Caco-2 (cell line): ENCODE data around the gene MPP3. TPM values are rescaled to one million over a fixed set of nuclear protein-coding genes. Genes with fewer than 3 reads are reported as not detected.

Experiments used
- BruUV-seq: library from RNA; stranded (reverse); fragments of 400-500 nt; replicated peaks from 2 replicates; lab custom pipeline; 2021; lab: Mats Ljungman, UMichigan
- CTCF ChIA-PET: fragments of 300-600 bp; sonication (Branson Sonifier 250); formaldehyde crosslinking; loops from one replicate; lab custom pipeline; 2022; ENCODE audit warnings: antibody characterized with exemption; lab: Charles Lee
- POLR2A ChIA-PET: fragments of 300-600 bp; sonication (Branson Sonifier 250); formaldehyde crosslinking; loops from one replicate; lab custom pipeline; 2022; ENCODE audit warnings: antibody characterized with exemption; lab: Charles Lee
- DNase-seq, 2 experiments: peaks; one replicate each; pipeline versions ENCODE4 v3.0.0 to v3.0.0-alpha.2; 2020 to 2022
- H3K27me3 ChIP-seq: replicated peaks from 2 replicates; pipeline ENCODE4 v1.6.0; 2011; ENCODE audit warnings: low read length; ENCODE audit not compliant: control insufficient read depth, insufficient read depth
- H3K36me3 ChIP-seq: 2 replicates; pipeline ENCODE4 v1.5.1; 2011; ENCODE audit warnings: low read length; ENCODE audit not compliant: control insufficient read depth, insufficient read depth
- H3K4me1 ChIP-seq: fragments of 250-450 bp; sonication (Bioruptor Pico); 2 replicates; pipeline ENCODE4 v1.5.1; 2020; ENCODE audit warnings: mild to moderate bottlenecking
- H3K4me3 ChIP-seq: 2 replicates; pipeline ENCODE4 v1.5.1; 2011; ENCODE audit warnings: low read depth, mild to moderate bottlenecking, control low read depth, low read length
- H3K9me3 ChIP-seq: fragments of 250-450 bp; sonication (Bioruptor Pico); 2 replicates; pipeline ENCODE4 v1.5.1; 2020; ENCODE audit warnings: mild to moderate bottlenecking, moderate library complexity
- H3K27ac Mint-ChIP-seq: one replicate; pipeline ENCODE4 v1.8.0; 2022; ENCODE audit warnings: mixed read lengths; ENCODE audit not compliant: unreplicated experiment
- H3K27me3 Mint-ChIP-seq: one replicate; pipeline ENCODE4 v1.8.0; 2022; ENCODE audit warnings: mixed read lengths; ENCODE audit not compliant: insufficient read depth, unreplicated experiment
- H3K36me3 Mint-ChIP-seq: one replicate; pipeline ENCODE4 v1.8.0; 2022; ENCODE audit warnings: mild to moderate bottlenecking, mixed read lengths; ENCODE audit not compliant: insufficient read depth, unreplicated experiment
- H3K4me1 Mint-ChIP-seq: one replicate; pipeline ENCODE4 v1.8.0; 2022; ENCODE audit warnings: low read depth, mixed read lengths; ENCODE audit not compliant: unreplicated experiment
- H3K4me3 Mint-ChIP-seq: one replicate; pipeline ENCODE4 v1.8.0; 2022; ENCODE audit warnings: mild to moderate bottlenecking, moderate library complexity, mixed read lengths; ENCODE audit not compliant: unreplicated experiment
- H3K9me3 Mint-ChIP-seq: one replicate; pipeline ENCODE4 v1.8.0; 2022; ENCODE audit warnings: mixed read lengths; ENCODE audit not compliant: unreplicated experiment
- CTCF ChIP-seq, 2 experiments: fragments of 200-600 bp in 1 of 2; IDR thresholded peaks; 1 replicate in 1 of 2; 2 replicates in 1 of 2; pipeline versions ENCODE4 v1.5.1 to v1.8.0; 2011 to 2022; ENCODE audit warnings: antibody characterized with exemption in 1 of 2, control low read depth in 1 of 2, inconsistent platforms in 1 of 2, low read depth in 1 of 2, low read length in 1 of 2, mild to moderate bottlenecking in 1 of 2, moderate library complexity in 1 of 2; ENCODE audit not compliant: insufficient read depth in 1 of 2, severe bottlenecking in 1 of 2, unreplicated experiment in 1 of 2
- intact Hi-C: fragments of 100-400 bp; cut with micrococcal nuclease; formaldehyde crosslinking; loops from one replicate; pipeline ENCODE4 v1.10.0; 2022; ENCODE audit not compliant: unreplicated experiment
- total RNA-seq: library from RNA; stranded (reverse); gene quantifications from 2 replicates; pipeline ENCODE4 v1.2.3, GENCODE V29; 2022

Gene MPP3
- total RNA-seq, 1 experiment from 2014 or later = 7.9 TPM

DNA sequence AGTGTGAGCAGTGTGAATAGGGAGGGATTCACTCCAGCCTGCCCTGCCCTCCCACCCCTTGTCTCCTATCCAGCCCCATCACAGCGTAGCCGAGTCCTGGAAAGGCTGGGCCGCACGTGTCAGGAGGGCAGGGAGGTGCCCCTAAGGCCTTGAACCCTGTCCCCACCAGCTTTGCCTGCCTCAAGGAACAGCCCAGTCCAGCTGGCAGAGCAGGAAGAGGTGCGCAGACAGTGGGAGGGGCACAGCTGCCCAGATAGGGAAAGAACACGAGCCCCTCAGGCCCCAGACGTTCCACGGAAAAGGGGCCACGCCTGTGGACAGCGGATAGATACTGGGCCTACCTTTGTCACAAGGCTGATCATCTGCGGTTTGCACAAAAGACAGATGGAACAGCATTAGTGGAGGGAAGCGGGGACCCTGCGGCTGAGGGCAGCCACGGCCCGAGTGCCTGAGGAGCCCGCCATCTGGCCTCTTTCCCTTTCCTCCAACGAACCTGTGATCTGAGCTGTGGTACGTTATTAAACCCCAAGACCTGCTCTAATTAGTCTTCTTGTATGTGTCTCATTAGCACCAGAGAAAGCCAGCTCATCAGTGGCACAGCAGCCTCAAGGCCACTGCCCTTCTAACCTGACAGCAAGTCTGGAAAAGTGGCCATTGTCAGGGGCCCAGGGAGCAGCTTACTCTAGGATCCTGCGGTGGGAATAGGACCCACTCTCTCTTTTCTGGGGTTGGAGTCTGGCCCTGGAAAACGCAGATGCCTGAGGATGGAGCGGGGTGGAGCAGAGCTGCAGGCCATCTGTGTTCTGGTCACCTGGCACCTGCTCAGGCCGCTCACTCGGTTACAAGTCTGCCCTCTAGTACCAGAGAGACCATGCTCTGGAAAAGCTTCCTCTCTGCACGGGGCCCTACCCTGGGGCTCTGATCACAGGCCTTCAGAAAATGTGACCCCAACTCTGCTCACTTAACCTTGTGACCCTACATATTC lies 16.3 kb downstream of the MPP3 start:
- Mint-ChIP-seq H3K36me3 (no peaks in the 10 kb centered on the region), H3K27me3 (no peaks in the 10 kb centered on the region), H3K4me3 (no peak overlapping the region), H3K9me3 (no peaks in the 10 kb centered on the region), H3K4me1 (peaks cover 8% of the 10 kb centered on the region), H3K27ac (no peak overlapping the region)
- H3K9me3 ChIP-seq = no peaks in the 10 kb centered on the region
- peaks cover 6% of the 10 kb centered on the region; the same call in 1 of the 2 replicates for H3K4me1 ChIP-seq
- CTCF ChIA-PET = interaction anchor here (0.6 to 0.9 kb wide), 2 partner anchors 25 to 29 kb away, joined by 3 read pairs; no protein-coding TSS in a partner anchor
- H3K4me3 ChIP-seq = no peak overlapping the region
- BruUV-seq = no TSS peak
- POLR2A ChIA-PET = interaction anchor here (0.6 kb wide), 1 partner anchor 350 kb away, joined by 3 read pairs; no protein-coding TSS in a partner anchor
- intact Hi-C loops = no loop called here
- no peaks in the 10 kb centered on the region for H3K36me3 ChIP-seq
- TF ChIP-seq CTCF (IDR thresholded peaks at IDR 0.05; ENCODE audit: insufficient read depth in 1 of 2, low read depth in 1 of 2, low read length in 1 of 2, severe bottlenecking in 1 of 2, unreplicated experiment in 1 of 2) = no peak
- DNase-seq = no peak
- no peaks in the 10 kb centered on the region for H3K27me3 ChIP-seq

GRCh38 chr17:43814714-43815113 lies 18.2 kb downstream of the MPP3 start:
- Mint-ChIP-seq H3K9me3 (no peaks in the 10 kb centered on the region), H3K27me3 (no peaks in the 10 kb centered on the region), H3K4me1 (peaks cover 8% of the 10 kb centered on the region), H3K27ac (peak overlapping the region; percentile 12), H3K36me3 (no peaks in the 10 kb centered on the region), H3K4me3 (no peak overlapping the region)
- Histone ChIP-seq H3K27me3 (no peaks in the 10 kb centered on the region), H3K36me3 (no peaks in the 10 kb centered on the region), H3K4me1 (peaks cover 6% of the 10 kb centered on the region; the same call in 1 of the 2 replicates), H3K9me3 (no peaks in the 10 kb centered on the region), H3K4me3 (no peak overlapping the region)
- no peak for TF ChIP-seq CTCF (IDR thresholded peaks at IDR 0.05; ENCODE audit: insufficient read depth in 1 of 2, low read depth in 1 of 2, low read length in 1 of 2, severe bottlenecking in 1 of 2, unreplicated experiment in 1 of 2)
- CTCF ChIA-PET = interaction anchor here (1.1 to 1.2 kb wide), 3 partner anchors 17 to 31 kb away, joined by 3 to 8 read pairs (median 3); partner anchors contain the start of gene MPP3
- no peak for DNase-seq
- POLR2A ChIA-PET = no interaction called here
- BruUV-seq = no TSS peak
- intact Hi-C loops = no loop called here

DNA sequence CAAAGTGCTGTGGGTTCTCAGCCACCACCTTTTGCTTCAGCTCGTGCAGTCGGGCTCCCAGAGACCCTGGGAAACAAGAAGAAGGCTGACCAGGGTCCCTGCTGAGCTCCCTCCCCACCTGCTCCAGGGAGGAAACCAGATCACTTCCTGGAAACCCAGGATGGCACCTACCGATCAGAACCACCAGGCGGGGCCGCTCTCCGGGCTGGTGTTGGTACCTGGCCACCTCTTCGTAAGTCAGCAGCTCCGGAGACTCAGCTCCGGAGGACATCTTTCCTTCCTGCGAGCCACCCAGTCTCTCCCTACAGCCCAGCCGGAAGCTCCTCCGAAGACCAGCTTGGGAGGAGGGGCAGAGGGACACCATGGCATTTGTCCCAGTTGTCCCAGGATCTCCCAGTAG lies 18.9 kb downstream of the MPP3 start:
- Mint-ChIP-seq H3K27me3 (no peaks in the 10 kb centered on the region), H3K27ac (no peak overlapping the region), H3K9me3 (no peaks in the 10 kb centered on the region), H3K4me1 (peaks cover 8% of the 10 kb centered on the region), H3K36me3 (no peaks in the 10 kb centered on the region), H3K4me3 (no peak overlapping the region)
- ChIA-PET POLR2A (no interaction called here), CTCF (interaction anchor here (0.6 to 1.3 kb wide), 5 partner anchors 18 to 386 kb away, joined by 3 to 8 read pairs (median 4); partner anchors contain the start of genes ATXN7L3, DUSP3 and MPP3)
- no TSS peak for BruUV-seq
- intact Hi-C loops = no loop called here
- no peaks in the 10 kb centered on the region for H3K9me3 ChIP-seq
- H3K4me3 ChIP-seq = no peak overlapping the region
- no peaks in the 10 kb centered on the region for H3K27me3 ChIP-seq
- DNase-seq = no peak
- no peaks in the 10 kb centered on the region for H3K36me3 ChIP-seq
- peak in 1 of 2 experiments; percentile 5 for TF ChIP-seq CTCF (IDR thresholded peaks at IDR 0.05; ENCODE audit: insufficient read depth in 1 of 2, low read depth in 1 of 2, low read length in 1 of 2, severe bottlenecking in 1 of 2, unreplicated experiment in 1 of 2)
- peaks cover 6% of the 10 kb centered on the region; the same call in 1 of the 2 replicates for H3K4me1 ChIP-seq
